NCI-H2029 (cell line): ENCODE results near the gene SUCLG2.

Experiments used
- DNase-seq: peaks from one replicate; lab custom pipeline; 2025; lab: John Stamatoyannopoulos, UW

The SUCLG2 gene

DNA sequence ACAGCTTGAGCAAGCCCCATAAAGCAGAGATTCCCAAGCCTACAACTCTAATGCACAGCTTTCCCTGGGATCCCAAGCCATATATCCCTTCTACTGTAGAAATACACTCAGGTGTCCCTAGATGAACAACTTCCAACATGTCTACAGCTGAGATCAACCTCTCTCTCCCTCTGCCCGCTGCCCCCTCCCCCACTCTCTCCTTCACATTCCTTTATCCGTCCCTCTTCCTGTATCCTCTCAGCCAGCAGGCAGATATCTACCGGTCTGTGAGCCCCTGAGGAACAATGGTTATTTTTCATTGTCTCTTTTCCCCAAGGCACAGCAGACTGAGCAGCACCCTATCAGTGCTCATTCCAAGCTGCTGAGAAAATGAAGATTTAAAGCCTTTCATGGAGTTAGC is 138.6 kb downstream of the SUCLG2 start:
- DNase-seq = no peak

DNA sequence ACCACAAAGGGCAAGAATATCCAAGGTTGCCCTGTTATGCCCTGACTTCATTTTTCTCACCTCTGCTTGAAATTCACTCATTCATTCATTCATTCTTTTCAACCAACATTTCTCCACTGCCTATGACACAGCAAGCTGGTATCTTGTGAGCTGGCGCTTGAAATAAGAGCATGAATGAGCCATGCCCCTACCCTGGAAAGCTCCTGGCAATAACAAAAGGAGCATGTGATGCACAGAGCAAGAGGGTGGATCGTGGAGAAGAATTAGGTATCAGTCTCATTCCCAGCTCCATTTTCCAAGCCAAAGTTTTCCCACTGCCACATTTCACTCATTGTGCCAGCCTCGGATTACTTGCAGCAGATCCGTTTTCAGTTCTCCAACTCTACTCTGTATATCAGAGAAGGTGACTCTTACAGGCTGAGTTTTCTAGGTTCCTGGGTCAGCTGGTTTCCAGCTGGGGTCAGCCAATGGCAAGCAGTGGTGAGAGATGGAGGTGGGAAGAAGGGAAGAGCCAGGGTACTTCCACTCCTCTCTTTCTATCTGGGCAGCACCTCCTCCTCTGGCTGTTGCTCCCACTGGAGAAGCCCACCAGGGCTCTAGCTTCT is 144.8 kb downstream of the SUCLG2 start:
- DNase-seq = no peak

DNA sequence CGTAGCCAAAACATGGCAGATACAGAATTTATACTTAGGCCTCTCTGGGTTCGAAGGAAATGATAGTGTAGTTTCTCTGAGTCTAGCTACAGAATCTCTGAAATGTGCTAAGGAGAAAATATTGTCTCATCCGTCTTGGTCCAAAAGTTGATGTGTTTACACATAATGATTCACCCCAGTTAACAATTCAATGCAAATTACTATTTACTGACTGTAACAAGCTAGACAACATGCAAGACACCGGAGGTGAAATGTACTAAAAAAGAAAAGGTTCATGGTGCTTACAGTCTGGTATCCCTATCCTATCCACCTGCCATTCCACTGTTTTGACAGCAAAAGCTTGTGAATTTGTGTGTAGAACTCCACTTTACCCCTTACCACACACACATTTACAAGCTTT is 146.8 kb downstream of the SUCLG2 start:
- DNase-seq = no peak

DNA sequence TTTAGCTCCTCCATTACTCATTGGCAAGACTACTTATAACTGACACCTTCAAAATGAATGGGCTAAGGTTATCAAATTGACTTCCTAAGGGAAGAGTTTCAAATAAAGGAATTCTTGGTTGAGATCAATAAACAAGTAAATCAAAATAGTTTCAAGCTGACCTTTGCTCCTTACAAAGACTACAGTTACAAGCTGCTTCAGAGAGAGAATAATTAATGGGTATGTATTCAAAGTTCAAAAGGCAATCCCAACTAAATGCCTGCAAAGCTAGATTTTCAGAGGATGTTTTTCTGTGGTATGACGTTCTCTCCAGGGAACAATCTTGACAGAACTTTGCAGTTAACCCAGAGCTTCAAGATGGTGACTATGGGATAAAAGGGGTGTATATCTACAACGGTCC is 153.7 kb downstream of the SUCLG2 start:
- no peak for DNase-seq

DNA sequence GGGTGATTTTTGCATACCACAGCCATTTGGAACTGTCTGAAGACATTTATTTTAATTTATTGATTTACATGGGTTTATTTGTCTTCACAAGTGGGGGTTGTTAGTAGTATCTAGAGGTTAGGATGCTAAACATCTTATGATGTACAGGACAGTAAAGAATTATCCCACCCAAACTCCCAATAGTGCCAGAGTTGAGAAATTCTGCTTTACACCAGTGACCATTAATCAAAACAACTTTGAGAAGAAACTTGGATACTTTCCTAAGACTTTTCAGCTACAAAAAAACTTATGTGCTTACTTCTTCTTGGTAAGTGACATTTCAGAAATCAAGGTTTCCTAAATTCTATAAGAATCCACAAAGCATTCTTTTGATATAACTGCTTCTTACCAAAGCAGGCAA is 156.7 kb downstream of the SUCLG2 start:
- no peak for DNase-seq

DNA sequence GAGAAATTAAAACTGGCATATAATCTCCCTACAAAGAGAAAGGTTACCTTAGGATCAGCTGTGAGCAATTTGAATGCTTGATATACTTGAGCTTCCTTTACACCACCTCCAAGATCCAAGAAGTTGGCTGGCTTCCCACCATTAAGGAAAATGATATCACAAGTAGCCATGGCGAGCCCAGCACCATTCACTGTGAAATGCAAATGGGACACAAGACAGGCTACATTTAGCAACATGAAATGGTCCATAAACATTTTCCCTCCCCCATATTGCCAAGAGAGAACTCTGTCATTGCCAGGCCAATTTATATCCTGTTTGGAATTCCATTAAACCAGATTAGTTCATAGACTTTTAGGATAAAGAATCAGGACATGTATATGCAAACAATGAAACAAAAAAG is 158.7 kb downstream of the SUCLG2 start:
- no peak for DNase-seq

DNA sequence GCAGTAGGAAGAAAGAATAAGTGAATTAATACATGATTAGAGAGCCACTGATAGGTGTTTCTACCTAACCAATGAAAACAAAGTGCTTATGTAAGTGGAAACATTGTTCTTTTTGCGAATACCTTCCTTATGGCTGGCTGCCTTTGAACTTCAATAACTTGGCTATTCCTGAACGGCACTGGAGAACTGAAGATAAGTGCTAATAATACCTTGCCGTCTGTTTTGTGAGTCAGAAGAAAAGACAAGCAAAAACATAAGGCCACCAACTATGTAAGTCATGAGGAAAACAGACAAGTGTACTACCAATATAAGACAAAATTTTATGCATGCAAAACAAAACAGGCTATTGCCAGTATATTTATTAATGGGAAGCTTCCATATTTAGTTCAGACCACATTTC is 160.6 kb downstream of the SUCLG2 start:
- DNase-seq = no peak

DNA sequence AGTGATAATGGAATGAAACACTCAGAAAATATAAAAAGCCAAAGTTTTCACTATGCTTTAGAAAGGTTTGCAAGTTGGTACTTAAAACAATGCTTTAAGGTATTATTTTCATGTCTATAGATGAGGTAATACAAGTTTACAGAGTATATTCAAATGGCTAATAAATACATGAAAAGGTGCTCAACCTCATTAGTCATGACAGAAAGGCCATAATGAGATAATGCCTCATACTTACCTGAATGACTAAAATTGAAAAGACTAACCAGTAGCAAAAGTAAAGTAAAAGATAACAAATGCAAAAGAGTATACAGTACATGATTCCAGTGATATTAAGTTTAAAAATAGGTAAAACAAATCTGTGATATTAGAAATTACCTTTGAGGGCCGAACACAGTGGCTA is 163.8 kb downstream of the SUCLG2 start:
- no peak for DNase-seq

DNA sequence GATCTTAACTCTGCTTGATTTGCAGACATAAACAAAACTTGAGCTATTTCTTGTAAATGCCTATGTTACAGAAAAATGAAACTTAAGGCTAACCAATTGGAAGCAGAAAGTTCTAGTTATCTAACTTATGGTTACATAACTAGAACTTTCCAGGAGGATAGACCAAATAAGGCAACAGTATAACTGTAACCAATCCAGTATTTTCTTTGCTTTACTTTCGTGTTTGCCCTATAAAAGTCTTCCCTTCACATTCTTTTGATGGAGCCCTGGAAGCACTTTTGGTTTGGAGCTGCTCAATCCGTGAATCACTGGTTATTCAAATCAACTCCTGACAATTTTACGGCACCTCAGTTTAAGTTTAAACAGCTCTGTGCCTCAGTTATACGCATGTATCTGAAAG is 164.6 kb downstream of the SUCLG2 start:
- DNase-seq = no peak

DNA sequence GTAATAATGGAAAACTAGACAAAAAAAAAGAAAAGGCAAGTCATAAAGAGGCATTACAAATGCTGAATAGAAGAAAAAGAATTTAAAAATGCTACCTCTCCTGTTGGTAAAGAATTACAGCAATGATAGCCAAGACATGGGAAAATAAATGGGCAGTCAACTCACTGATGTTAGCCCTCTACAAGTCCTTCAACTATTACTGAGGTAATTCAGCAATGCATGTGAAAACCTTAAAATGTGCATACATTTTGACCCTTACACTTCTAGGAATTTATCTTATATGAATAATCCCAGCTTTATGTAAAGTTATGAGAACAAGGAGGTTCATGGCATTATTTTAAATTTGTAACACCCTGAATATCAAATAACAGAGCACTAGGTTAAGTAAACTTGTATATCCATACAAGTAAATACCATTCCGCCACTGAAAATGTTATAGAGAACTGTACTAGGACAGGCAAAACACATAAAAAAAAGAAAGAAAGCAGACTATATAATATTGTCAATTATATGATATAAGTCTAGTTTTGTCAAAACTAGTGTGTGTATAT is 166.8 kb downstream of the SUCLG2 start:
- no peak for DNase-seq

DNA sequence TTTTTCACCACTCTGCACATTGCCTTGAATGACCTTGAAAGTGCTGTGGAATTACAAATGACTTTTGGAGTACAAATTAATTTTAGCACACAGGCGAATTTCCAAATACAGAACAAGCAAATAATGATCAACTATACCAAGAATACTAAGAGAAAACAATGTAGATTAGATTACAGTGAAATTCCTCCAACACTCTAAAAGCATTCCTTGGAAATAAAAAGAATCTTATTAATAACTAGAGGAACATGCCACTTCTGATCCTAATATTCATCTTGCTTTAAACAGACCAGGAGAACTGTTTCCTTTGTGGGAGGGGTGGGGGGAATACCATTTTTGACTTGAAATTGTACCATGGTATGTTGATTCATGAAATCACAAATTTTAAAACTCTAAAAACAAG is 167.5 kb downstream of the SUCLG2 start:
- DNase-seq = no peak

DNA sequence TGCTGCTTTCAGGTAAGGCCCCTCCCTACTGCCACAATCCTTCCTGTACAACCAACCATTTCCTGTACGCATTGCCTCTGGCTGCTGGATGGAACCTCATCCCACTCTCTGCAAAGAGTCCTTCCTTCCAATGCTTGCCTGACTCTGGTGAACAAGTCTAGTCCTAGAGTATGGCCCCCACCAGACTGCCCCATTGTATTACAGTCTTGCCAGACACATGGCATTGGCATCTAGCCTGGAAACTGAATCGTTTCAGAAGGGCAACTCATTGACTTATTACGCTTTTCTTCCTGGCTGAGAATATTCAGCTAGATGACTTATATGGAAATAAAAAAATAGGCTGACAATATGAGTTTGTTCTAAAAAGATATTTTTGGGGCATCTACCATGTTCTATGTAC is 170.3 kb downstream of the SUCLG2 start:
- no peak for DNase-seq

DNA sequence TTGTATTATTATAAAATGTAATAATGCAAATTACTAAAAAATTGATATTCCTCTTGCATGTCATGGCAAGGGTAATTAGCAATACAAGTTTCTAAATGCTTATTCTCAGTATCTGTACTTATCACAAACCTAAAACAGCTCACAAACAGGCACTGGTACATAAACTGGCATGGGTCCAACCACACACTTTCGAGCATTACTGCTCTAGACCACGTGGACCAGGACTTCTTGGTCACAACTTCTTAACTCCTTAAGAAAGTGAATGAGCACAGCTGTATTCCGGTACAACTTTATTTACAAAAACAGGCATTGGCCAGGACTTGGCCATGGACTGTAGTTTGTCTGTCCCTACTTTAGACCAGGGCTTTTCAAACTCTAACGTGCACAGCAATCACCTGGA is 173.3 kb downstream of the SUCLG2 start:
- no peak for DNase-seq

DNA sequence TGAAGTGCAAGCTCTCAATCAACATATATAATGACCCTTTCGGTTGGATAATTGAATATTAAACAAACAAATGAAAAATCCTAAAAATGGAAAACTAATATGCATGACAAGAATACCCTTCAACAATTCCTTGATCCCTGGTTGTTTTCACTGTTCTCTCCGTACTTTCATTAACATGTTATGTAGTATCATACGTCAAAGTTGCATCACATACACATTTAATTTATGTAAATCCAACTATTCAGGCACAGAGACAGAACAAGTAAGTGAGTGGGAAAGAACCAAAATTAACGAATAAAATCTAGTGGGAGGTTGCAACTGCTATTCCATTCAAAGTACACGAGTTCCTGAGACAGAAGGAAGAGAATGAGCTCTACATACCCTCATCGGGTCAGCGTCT is 176.0 kb downstream of the SUCLG2 start:
- DNase-seq = no peak

DNA sequence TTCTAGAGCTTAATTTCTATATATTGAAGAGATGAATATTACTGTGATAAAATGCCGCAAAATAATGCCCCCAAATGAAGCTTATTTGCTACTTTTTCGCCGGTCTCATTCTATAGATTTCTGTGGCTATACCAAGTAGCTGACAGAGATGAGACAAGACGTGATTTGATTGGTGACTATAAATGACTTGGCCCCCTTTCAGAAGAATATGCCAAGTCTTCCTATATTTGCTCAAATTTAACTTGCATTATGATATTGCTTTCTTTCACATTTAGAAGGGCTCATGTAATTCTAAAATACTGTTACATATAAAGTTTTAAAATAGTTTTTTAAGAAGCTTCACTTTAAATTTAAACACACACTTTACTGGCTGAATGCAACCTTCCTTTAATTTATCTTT is 180.1 kb downstream of the SUCLG2 start:
- no peak for DNase-seq

DNA sequence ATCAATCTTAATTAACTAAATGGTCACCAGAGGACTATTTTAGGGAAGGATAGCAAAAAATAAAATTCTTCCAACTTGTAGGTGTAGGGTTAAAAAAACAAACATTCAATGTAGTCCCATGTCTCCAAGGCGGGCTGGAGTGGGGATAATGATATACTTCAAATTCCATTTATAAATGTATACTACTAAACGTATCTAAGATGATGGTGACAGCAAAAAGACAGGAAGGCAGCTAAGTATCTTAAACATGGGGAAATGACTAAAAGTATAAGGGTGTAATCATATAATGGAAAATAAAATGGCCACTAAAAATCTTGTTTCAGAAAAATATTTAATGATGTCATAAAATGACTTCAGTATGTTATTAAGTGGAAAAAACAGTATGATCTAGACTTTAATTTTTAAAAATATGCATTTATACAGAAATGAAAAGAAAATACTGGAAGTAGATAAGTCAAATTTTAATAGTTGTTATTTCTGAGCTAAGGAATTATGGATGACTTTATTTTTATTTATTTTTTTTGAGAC is 181.7 kb downstream of the SUCLG2 start:
- DNase-seq = no peak

DNA sequence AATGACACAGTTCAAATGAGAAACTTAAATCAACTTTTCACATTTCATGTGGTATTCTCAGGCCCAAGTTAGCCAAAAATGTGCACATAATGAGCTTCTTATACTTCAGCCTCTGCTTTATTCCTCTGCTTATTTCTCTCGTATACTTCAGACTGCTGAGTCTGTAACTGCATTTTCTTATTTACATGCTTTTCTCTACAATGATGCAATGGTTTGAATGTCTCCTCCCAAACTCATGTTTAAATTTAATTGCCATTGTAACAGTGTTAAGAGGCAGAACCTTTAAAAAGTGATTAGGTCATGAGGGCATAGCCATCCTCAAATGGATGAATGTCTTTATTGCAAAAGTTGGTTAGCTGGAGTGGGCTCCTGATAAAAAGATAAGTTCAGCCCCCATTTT is 184.2 kb downstream of the SUCLG2 start:
- DNase-seq = no peak

DNA sequence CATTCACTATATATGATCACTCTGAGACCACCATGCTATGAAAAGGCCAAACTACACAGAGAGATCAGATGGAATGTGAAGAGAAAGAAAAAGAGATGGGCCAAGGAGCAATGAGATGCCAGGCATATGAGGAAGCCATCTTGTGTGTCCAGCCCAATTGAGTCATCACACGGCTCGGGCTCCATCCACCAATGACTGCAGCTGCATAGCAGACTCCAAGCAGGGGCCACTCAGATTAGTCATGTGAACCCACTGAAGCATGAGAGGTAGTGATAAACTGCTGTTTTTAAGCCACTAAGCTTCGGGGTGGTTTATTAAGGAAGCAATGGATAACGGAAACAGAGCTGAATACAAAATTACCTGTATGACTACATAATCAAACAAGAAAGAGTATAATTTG is 185.9 kb downstream of the SUCLG2 start:
- DNase-seq = no peak

DNA sequence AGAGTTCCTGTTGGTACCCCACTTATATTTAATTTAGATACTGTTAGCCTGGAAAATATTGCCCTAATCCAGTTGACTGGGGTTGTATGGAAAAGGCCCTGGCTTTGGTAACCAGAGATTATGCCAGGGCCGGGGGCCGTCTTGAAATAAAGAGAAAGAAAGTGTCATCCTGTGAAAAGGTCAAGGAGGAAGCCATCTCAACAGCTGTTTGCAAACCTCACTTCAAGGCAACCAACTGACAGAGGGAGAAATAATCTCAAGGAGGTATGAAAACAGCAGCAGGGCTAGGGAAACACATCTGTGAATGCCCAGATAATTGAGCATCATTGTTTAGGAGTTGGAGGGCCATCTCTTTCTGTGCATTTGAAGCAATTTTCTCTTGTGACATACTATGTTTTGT is 190.8 kb downstream of the SUCLG2 start:
- DNase-seq = no peak

DNA sequence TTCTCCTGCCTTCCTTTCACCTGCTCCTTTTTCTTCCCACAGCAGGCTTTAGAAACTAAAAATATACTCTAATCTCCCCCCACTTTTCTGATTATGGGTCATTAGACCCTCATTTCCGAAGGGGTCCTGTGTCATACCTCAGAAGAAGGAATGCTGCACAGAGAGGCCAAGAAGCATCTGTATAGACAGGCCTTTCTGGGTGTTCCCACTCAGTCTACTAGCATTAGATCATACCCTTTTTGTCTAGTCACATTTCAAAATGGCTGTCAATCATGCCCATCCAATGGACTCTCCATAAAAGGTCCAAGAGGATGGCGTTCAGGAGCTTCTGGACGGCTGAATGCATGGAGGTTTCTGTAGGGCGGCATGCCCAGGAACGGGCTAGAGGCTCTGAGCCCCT is 192.2 kb downstream of the SUCLG2 start:
- DNase-seq = no peak

DNA sequence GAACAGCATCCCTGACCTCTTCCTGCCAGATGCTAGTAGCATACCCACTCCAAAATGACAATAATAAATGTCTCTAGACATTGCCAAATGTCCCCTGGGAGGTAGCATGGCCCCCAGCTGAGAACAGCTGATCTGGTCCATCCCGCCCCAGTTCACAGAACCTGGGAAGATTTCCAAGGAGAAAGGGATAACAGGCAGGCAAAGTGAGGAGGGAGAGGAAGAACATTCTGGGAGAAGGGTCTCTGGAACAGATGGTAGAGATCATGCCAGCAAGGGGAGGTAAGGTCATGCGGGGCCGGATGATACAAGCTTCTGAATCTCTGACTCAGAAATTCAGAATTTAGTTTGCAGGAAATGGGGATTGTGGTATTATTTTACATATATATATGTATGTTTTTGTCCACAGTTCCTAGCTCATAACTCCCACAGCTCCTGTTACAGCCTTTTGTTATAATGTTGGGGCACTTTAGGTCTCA is 192.7 kb downstream of the SUCLG2 start:
- no peak for DNase-seq

DNA sequence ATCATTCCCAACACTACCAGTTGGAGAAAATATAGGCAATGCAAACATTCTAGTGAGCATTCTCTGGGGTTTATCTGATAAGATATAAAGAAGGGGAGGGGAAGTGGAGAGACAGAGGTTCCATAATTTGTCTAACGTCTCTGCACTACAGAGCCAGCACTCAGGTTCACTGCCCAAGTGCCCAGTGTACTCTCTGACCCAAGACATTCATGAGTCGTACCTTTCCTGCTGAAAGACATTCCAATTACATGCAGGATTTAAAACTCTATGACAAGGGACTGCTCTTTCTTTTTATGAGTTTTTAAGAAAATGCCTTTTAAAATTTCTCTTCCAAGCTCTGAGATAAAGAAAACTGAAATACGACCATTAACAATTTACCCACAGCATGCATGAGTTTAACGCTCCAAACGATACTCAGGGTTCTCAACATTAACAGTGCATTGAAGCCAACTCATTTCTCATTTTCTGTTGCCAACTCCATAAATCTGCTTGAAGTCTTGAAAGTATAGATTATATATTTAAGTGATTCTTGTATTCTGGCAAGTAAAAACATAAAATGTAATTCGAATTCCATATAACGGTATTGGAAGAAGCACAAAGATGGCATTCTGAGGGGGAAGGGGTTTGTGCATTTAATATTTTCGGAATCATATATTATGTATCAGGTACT is 193.4 kb downstream of the SUCLG2 start:
- no peak for DNase-seq

DNA sequence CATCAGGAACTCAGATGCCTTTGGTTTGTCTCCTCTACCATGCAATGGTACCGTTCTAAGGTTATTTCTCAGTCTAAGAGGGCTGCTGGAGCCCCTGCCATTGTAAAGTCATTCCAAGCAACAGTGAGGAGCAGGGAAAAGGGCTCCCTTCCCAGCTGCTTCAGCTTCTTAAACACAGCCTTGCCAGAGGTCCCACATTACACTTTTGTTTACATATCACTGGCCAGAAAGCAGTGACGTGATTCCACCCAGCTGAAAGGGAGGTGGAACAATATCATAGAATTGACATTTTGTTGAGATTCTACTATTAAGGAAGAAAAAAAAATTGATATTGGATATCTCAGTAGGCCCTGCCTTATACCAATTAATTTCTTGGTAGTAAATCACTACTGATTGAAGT is 194.6 kb downstream of the SUCLG2 start:
- no peak for DNase-seq
